Caco-2 (cell line): Measurements from ENCODE around the gene C5AR2. TPM values are rescaled to one million over a fixed set of nuclear protein-coding genes. Genes with fewer than 3 reads are reported as not detected.

Experiments used
- BruUV-seq: library from RNA; stranded (reverse); fragments of 400-500 nt; replicated peaks from 2 replicates; lab custom pipeline; 2021; lab: Mats Ljungman, UMichigan
- CTCF ChIA-PET: fragments of 300-600 bp; sonication (Branson Sonifier 250); formaldehyde crosslinking; loops from one replicate; lab custom pipeline; 2022; ENCODE audit warnings: antibody characterized with exemption; lab: Charles Lee
- POLR2A ChIA-PET: fragments of 300-600 bp; sonication (Branson Sonifier 250); formaldehyde crosslinking; loops from one replicate; lab custom pipeline; 2022; ENCODE audit warnings: antibody characterized with exemption; lab: Charles Lee
- DNase-seq, 2 experiments: peaks; one replicate each; pipeline versions ENCODE4 v3.0.0 to v3.0.0-alpha.2; 2020 to 2022
- H3K27me3 ChIP-seq: replicated peaks from 2 replicates; pipeline ENCODE4 v1.6.0; 2011; ENCODE audit warnings: low read length; ENCODE audit not compliant: control insufficient read depth, insufficient read depth
- H3K36me3 ChIP-seq: 2 replicates; pipeline ENCODE4 v1.5.1; 2011; ENCODE audit warnings: low read length; ENCODE audit not compliant: control insufficient read depth, insufficient read depth
- H3K4me1 ChIP-seq: fragments of 250-450 bp; sonication (Bioruptor Pico); 2 replicates; pipeline ENCODE4 v1.5.1; 2020; ENCODE audit warnings: mild to moderate bottlenecking
- H3K4me3 ChIP-seq: 2 replicates; pipeline ENCODE4 v1.5.1; 2011; ENCODE audit warnings: low read depth, mild to moderate bottlenecking, control low read depth, low read length
- H3K9me3 ChIP-seq: fragments of 250-450 bp; sonication (Bioruptor Pico); 2 replicates; pipeline ENCODE4 v1.5.1; 2020; ENCODE audit warnings: mild to moderate bottlenecking, moderate library complexity
- H3K27ac Mint-ChIP-seq: one replicate; pipeline ENCODE4 v1.8.0; 2022; ENCODE audit warnings: mixed read lengths; ENCODE audit not compliant: unreplicated experiment
- H3K27me3 Mint-ChIP-seq: one replicate; pipeline ENCODE4 v1.8.0; 2022; ENCODE audit warnings: mixed read lengths; ENCODE audit not compliant: insufficient read depth, unreplicated experiment
- H3K36me3 Mint-ChIP-seq: one replicate; pipeline ENCODE4 v1.8.0; 2022; ENCODE audit warnings: mild to moderate bottlenecking, mixed read lengths; ENCODE audit not compliant: insufficient read depth, unreplicated experiment
- H3K4me1 Mint-ChIP-seq: one replicate; pipeline ENCODE4 v1.8.0; 2022; ENCODE audit warnings: low read depth, mixed read lengths; ENCODE audit not compliant: unreplicated experiment
- H3K4me3 Mint-ChIP-seq: one replicate; pipeline ENCODE4 v1.8.0; 2022; ENCODE audit warnings: mild to moderate bottlenecking, moderate library complexity, mixed read lengths; ENCODE audit not compliant: unreplicated experiment
- H3K9me3 Mint-ChIP-seq: one replicate; pipeline ENCODE4 v1.8.0; 2022; ENCODE audit warnings: mixed read lengths; ENCODE audit not compliant: unreplicated experiment
- intact Hi-C: fragments of 100-400 bp; cut with micrococcal nuclease; formaldehyde crosslinking; loops from one replicate; pipeline ENCODE4 v1.10.0; 2022; ENCODE audit not compliant: unreplicated experiment
- total RNA-seq: library from RNA; stranded (reverse); gene quantifications from 2 replicates; pipeline ENCODE4 v1.2.3, GENCODE V29; 2022
- TF ChIP-seq, protein P1 (sequence below), 2 experiments: fragments of 200-600 bp in 1 of 2; IDR thresholded peaks; 1 replicate in 1 of 2; 2 replicates in 1 of 2; pipeline versions ENCODE4 v1.5.1 to v1.8.0; 2011 to 2022; ENCODE audit warnings: antibody characterized with exemption in 1 of 2, control low read depth in 1 of 2, inconsistent platforms in 1 of 2, low read depth in 1 of 2, low read length in 1 of 2, mild to moderate bottlenecking in 1 of 2, moderate library complexity in 1 of 2; ENCODE audit not compliant: insufficient read depth in 1 of 2, severe bottlenecking in 1 of 2, unreplicated experiment in 1 of 2

The C5AR2 gene
- total RNA-seq, 1 experiment from 2014 or later = not detected

DNA sequence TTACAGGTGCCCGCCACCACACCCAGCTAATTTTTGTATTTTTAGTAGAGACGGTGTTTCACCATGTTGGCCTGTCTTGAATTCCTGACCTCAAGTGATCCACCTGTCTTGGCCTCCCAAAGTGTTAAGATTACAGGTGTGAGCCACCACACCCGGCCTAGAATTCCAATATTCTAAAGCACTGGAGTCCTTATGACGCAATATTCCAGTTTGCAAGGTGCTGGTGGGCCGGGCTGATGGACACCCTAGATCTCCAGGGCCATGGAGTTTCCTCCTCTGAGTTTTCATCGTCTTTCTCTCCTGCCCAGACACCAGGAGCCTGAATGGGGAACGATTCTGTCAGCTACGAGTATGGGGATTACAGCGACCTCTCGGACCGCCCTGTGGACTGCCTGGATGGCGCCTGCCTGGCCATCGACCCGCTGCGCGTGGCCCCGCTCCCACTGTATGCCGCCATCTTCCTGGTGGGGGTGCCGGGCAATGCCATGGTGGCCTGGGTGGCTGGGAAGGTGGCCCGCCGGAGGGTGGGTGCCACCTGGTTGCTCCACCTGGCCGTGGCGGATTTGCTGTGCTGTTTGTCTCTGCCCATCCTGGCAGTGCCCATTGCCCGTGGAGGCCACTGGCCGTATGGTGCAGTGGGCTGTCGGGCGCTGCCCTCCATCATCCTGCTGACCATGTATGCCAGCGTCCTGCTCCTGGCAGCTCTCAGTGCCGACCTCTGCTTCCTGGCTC lies 8.7 kb downstream of the C5AR2 start:
- H3K4me3 ChIP-seq = no peak overlapping the region
- no peaks in the 10 kb centered on the region for H3K4me1 ChIP-seq
- H3K4me3 Mint-ChIP-seq = no peak overlapping the region
- H3K27me3 ChIP-seq = no peaks in the 10 kb centered on the region
- no peaks in the 10 kb centered on the region for H3K36me3 Mint-ChIP-seq
- H3K27me3 Mint-ChIP-seq = no peaks in the 10 kb centered on the region
- no peaks in the 10 kb centered on the region for H3K4me1 Mint-ChIP-seq
- CTCF ChIA-PET = no interaction called here
- H3K9me3 Mint-ChIP-seq = no peaks in the 10 kb centered on the region
- no peak overlapping the region for H3K27ac Mint-ChIP-seq
- no peaks in the 10 kb centered on the region for H3K36me3 ChIP-seq
- POLR2A ChIA-PET = no interaction called here
- intact Hi-C loops = loop anchor here (10.0 kb wide), 1 partner anchor 84 kb away; no protein-coding TSS in a partner anchor
- no TSS peak for BruUV-seq
- TF ChIP-seq, protein P1, sequence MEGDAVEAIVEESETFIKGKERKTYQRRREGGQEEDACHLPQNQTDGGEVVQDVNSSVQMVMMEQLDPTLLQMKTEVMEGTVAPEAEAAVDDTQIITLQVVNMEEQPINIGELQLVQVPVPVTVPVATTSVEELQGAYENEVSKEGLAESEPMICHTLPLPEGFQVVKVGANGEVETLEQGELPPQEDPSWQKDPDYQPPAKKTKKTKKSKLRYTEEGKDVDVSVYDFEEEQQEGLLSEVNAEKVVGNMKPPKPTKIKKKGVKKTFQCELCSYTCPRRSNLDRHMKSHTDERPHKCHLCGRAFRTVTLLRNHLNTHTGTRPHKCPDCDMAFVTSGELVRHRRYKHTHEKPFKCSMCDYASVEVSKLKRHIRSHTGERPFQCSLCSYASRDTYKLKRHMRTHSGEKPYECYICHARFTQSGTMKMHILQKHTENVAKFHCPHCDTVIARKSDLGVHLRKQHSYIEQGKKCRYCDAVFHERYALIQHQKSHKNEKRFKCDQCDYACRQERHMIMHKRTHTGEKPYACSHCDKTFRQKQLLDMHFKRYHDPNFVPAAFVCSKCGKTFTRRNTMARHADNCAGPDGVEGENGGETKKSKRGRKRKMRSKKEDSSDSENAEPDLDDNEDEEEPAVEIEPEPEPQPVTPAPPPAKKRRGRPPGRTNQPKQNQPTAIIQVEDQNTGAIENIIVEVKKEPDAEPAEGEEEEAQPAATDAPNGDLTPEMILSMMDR (IDR thresholded peaks at IDR 0.05; ENCODE audit: insufficient read depth in 1 of 2, low read depth in 1 of 2, low read length in 1 of 2, severe bottlenecking in 1 of 2, unreplicated experiment in 1 of 2) = no peak
- no peak for DNase-seq
- H3K9me3 ChIP-seq = no peaks in the 10 kb centered on the region; the same call in 1 of the 2 replicates

DNA sequence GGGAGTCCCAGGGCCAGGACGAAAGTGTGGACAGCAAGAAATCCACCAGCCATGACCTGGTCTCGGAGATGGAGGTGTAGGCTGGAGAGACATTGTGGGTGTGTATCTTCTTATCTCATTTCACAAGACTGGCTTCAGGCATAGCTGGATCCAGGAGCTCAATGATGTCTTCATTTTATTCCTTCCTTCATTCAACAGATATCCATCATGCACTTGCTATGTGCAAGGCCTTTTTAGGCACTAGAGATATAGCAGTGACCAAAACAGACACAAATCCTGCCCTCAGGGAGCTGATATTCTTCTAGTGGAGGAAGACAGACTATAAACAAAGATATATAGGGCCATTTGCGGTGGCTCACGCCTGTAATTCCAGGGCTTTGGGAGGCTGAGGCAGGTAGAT lies 9.8 kb downstream of the C5AR2 start:
- TF ChIP-seq, protein P1 (IDR thresholded peaks at IDR 0.05; ENCODE audit: insufficient read depth in 1 of 2, low read depth in 1 of 2, low read length in 1 of 2, severe bottlenecking in 1 of 2, unreplicated experiment in 1 of 2) = no peak
- intact Hi-C loops = loop anchor here (10.0 kb wide), 1 partner anchor 83 kb away; no protein-coding TSS in a partner anchor
- Mint-ChIP-seq H3K27me3 (no peaks in the 10 kb centered on the region), H3K4me1 (no peaks in the 10 kb centered on the region), H3K27ac (no peak overlapping the region), H3K36me3 (no peaks in the 10 kb centered on the region), H3K9me3 (no peaks in the 10 kb centered on the region), H3K4me3 (no peak overlapping the region)
- ChIA-PET POLR2A (no interaction called here), CTCF (no interaction called here)
- H3K36me3 ChIP-seq = no peaks in the 10 kb centered on the region
- no peak for DNase-seq
- no TSS peak for BruUV-seq
- no peaks in the 10 kb centered on the region; the same call in 1 of the 2 replicates for H3K9me3 ChIP-seq
- H3K27me3 ChIP-seq = no peaks in the 10 kb centered on the region
- no peaks in the 10 kb centered on the region for H3K4me1 ChIP-seq
- no peak overlapping the region for H3K4me3 ChIP-seq

DNA sequence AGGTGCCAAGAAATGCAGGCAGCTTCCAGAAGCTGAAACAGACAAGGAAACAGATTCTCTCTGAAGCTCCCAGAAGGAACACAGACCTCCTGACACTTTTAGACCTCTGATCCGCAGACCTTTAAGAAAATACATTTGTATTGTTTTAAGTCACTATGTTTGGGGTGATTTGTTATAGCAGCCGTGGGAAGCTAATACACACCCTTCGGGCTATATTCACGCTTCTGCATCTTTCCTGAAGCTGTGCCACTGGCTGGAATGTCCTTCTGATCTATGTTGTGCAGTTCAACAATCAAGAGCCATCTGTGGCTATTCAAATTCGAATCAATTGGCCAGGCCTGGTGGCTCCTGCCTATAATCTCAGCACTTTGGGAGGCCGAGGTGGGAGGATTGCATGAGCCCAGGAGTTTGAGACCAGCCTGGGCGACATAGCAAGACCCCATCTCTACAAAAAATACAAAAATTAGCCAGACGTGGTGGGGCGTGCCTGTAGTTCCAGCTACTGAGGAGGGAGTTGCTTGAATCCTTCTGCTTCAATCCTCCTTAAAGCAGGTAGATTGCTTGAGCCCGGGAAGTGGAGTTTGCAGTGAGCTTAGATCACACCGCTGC lies 11.3 kb downstream of the C5AR2 start:
- H3K9me3 Mint-ChIP-seq = no peaks in the 10 kb centered on the region
- H3K4me3 Mint-ChIP-seq = no peak overlapping the region
- H3K27me3 Mint-ChIP-seq = no peaks in the 10 kb centered on the region
- POLR2A ChIA-PET = no interaction called here
- peaks cover 2% of the 10 kb centered on the region for H3K4me1 Mint-ChIP-seq
- intact Hi-C loops = loop anchor here (10.0 kb wide), 1 partner anchor 82 kb away; no protein-coding TSS in a partner anchor
- no peaks in the 10 kb centered on the region for H3K27me3 ChIP-seq
- DNase-seq = no peak
- no peak overlapping the region for H3K27ac Mint-ChIP-seq
- TF ChIP-seq, protein P1 (IDR thresholded peaks at IDR 0.05; ENCODE audit: insufficient read depth in 1 of 2, low read depth in 1 of 2, low read length in 1 of 2, severe bottlenecking in 1 of 2, unreplicated experiment in 1 of 2) = no peak
- no peaks in the 10 kb centered on the region for H3K4me1 ChIP-seq
- no peaks in the 10 kb centered on the region; the same call in 1 of the 2 replicates for H3K9me3 ChIP-seq
- no peak overlapping the region for H3K4me3 ChIP-seq
- H3K36me3 ChIP-seq = no peaks in the 10 kb centered on the region
- H3K36me3 Mint-ChIP-seq = no peaks in the 10 kb centered on the region
- no TSS peak for BruUV-seq
- CTCF ChIA-PET = interaction anchor here (0.5 to 0.6 kb wide), 2 partner anchors 48 to 59 kb away, joined by 3 read pairs; no protein-coding TSS in a partner anchor
